SU-DHL-6 (cell line): ENCODE measurements around the gene KCNG4.

ENCODE experiments used
- EZH2phosphoT487 ChIP-seq: fragments of 200-600 bp; sonication (generic), shearing (Covaris generic); conservative IDR thresholded peaks from 2 replicates; pipeline ENCODE4 v1.6.1; 2018; ENCODE audit warnings: mild to moderate bottlenecking, antibody characterized with exemption, low read length, moderate library complexity, mixed read lengths
- TF ChIP-seq, protein P1 (sequence below): fragments of 200-600 bp; sonication (generic); IDR thresholded peaks from one replicate; pipeline ENCODE4 v1.5.1; 2017; ENCODE audit warnings: antibody characterized with exemption, mild to moderate bottlenecking, low read length, moderate library complexity; ENCODE audit not compliant: insufficient read depth, poor library complexity, severe bottlenecking

DNA sequence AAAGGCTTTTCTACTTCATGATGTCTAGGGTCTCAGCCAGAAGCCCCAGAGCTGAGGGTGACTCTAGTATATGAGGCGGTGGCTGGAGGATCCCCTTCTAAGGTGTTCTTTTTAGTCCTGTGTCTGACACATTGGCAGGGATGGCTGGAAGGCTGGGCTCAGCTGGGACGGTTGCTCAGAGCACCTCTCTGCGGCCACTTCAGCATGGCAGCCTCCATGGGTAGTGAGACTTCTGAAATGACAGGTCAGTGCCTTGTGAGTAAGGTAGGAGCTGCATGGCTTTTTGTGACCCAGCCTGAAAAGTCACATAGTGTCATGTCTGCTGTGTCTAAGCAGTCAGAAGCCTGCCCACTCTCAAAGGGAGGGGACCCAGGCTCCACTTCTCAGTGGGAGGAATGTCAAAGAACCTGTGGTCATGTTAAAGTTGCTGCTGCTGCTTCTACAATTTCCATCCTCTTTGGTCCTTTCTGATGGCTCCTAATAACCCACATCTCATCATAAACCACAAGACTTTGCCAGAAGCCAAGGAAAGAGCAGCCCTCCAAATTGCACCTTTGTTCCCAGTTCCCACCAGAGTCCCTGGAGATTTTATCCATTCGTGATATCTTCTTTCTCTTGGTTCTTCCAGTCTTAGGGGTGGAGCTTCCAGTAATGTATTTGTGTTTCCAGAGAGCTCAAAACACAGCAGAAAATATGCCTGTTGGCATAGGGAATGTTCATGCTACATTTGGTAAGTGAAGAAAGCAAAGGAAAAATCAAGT is 15.4 kb upstream of the KCNG4 start:
- TF ChIP-seq, protein P1, sequence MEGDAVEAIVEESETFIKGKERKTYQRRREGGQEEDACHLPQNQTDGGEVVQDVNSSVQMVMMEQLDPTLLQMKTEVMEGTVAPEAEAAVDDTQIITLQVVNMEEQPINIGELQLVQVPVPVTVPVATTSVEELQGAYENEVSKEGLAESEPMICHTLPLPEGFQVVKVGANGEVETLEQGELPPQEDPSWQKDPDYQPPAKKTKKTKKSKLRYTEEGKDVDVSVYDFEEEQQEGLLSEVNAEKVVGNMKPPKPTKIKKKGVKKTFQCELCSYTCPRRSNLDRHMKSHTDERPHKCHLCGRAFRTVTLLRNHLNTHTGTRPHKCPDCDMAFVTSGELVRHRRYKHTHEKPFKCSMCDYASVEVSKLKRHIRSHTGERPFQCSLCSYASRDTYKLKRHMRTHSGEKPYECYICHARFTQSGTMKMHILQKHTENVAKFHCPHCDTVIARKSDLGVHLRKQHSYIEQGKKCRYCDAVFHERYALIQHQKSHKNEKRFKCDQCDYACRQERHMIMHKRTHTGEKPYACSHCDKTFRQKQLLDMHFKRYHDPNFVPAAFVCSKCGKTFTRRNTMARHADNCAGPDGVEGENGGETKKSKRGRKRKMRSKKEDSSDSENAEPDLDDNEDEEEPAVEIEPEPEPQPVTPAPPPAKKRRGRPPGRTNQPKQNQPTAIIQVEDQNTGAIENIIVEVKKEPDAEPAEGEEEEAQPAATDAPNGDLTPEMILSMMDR, result no peak
- TF ChIP-seq EZH2phosphoT487, result no peak
